A673 (cell line): ENCODE data around the gene MSI2.

ENCODE experiments used
- CTCF ChIP-seq: fragments of 300-800, 200-600 bp; sonication (generic); conservative IDR thresholded peaks from 2 replicates; pipeline ENCODE4 v1.5.1; 2017; ENCODE audit warnings: low read depth, mild to moderate bottlenecking, antibody characterized with exemption, low read length, moderate library complexity, mixed read lengths
- EZH2 ChIP-seq: fragments of 200-600 bp; sonication (generic); IDR thresholded peaks from 2 replicates; pipeline ENCODE4 v1.6.1; 2017; ENCODE audit warnings: borderline replicate concordance, low read depth, mild to moderate bottlenecking, mixed read lengths, antibody characterized with exemption, low read length; ENCODE audit not compliant: poor library complexity, severe bottlenecking

GRCh38 chr17:57343717-57344116, 87.4 kb downstream of the MSI2 start:
- no peak for TF ChIP-seq CTCF
- TF ChIP-seq EZH2 = no peak
